NCI-H1092 treated with DMSO at 0.1 percent for 48 hours (cell line): ENCODE data around the gene PHLDA2.

Experiments
- DNase-seq: peaks from one replicate; lab custom pipeline; 2025; lab: John Stamatoyannopoulos, UW

Gene PHLDA2

GRCh38 chr11:2928605-2929530, at the start of gene PHLDA2:
TSS of gene PHLDA2 (minus strand) at chr11:2929420. CDS start at chr11:2929364, 56 bp downstream.
- peak; percentile 40 for DNase-seq

GRCh38 chr11:2977113-2977512, 47.9 kb upstream of the PHLDA2 start:
- DNase-seq, result no peak

- DNase-seq, result no peak
These were observed 47.3 kb upstream of the PHLDA2 start for GRCh38 chr11:2976294-2977063.

- peak; percentile 11 for DNase-seq
These were observed 46.4 kb upstream of the PHLDA2 start for GRCh38 chr11:2975594-2975993.

- no peak for DNase-seq
These were observed 45.1 kb upstream of the PHLDA2 start for GRCh38 chr11:2974272-2974671.

GRCh38 chr11:2968341-2968900, 39.2 kb upstream of the PHLDA2 start:
- DNase-seq, result no peak

GRCh38 chr11:2964782-2965181, 35.6 kb upstream of the PHLDA2 start:
- no peak for DNase-seq

GRCh38 chr11:2963761-2964160, 34.5 kb upstream of the PHLDA2 start:
- DNase-seq, result no peak

- no peak for DNase-seq
These were observed 34.0 kb upstream of the PHLDA2 start for GRCh38 chr11:2963112-2963754.

GRCh38 chr11:2961080-2961479, 31.9 kb upstream of the PHLDA2 start:
- no peak for DNase-seq

GRCh38 chr11:2960139-2960538, 30.9 kb upstream of the PHLDA2 start:
- no peak for DNase-seq

GRCh38 chr11:2958251-2958650, 29.0 kb upstream of the PHLDA2 start:
- DNase-seq, result no peak

- DNase-seq, result no peak
These were observed 26.8 kb upstream of the PHLDA2 start for GRCh38 chr11:2955906-2956476.

GRCh38 chr11:2954263-2954662, 25.0 kb upstream of the PHLDA2 start:
- DNase-seq, result no peak

- DNase-seq, result no peak
These were observed 23.1 kb upstream of the PHLDA2 start for GRCh38 chr11:2952290-2952689.

GRCh38 chr11:2951231-2952110, 22.3 kb upstream of the PHLDA2 start:
- DNase-seq, result no peak

- DNase-seq, result no peak
These were observed 21.6 kb upstream of the PHLDA2 start for GRCh38 chr11:2950825-2951224.

- DNase-seq, result no peak
These were observed 20.7 kb upstream of the PHLDA2 start for GRCh38 chr11:2949920-2950319.

GRCh38 chr11:2947744-2948143, 18.5 kb upstream of the PHLDA2 start:
- DNase-seq, result no peak

GRCh38 chr11:2945757-2946287, 16.6 kb upstream of the PHLDA2 start:
- DNase-seq, result no peak
